Measurements from ENCODE around the gene HMCN1.

Gene HMCN1

DNA sequence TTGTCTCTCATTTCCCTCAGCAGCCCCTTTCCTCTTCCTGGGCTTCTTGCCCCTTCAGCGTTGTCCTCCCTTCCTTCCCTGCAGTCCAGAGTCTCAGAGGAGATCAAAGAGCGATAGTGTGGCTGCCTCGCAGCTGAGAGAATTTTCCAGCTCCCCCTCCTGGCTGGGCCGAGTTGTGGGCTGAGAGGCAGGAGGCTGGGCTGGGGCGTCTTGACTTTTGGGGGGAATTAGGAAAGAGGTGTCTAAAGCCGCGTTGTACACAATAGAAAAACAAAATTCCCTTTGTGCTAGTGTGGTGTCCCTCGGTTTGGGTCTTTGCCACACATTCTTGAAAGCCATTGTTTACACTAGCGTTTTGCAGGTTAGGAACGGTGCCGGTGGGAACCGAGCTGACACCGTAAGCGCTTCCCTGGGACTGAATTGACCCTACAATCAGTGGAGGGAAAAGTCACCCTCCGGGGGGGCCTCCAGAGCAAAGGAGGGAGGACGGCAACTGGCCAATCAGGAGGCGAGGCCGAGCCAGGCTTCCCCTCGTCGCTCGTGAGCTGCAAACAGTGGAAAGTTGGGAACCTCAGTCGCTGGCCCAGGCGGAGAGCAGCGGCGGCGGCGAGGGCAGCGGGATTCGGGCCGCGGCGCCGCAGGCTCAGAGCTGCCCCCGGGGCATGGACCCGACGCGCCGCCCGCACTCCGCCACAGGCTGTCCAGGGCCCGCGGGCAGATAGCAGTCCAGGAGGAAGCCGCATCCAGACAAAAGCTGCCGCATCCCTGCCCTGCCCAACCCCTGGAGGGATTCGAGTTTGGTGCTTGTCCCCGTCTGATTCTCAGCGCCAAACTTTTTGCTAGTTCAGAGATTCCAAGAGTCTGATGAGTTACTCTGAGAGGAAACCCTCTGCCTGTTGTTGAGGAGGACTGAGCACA is at the start of gene HMCN1:
Gene HMCN1, plus strand, starts transcription at position 574 of the 918 bp plus-strand sequence. CDS start 389 bp downstream, outside the sequence.
- FAIRE-seq = no peak

DNA sequence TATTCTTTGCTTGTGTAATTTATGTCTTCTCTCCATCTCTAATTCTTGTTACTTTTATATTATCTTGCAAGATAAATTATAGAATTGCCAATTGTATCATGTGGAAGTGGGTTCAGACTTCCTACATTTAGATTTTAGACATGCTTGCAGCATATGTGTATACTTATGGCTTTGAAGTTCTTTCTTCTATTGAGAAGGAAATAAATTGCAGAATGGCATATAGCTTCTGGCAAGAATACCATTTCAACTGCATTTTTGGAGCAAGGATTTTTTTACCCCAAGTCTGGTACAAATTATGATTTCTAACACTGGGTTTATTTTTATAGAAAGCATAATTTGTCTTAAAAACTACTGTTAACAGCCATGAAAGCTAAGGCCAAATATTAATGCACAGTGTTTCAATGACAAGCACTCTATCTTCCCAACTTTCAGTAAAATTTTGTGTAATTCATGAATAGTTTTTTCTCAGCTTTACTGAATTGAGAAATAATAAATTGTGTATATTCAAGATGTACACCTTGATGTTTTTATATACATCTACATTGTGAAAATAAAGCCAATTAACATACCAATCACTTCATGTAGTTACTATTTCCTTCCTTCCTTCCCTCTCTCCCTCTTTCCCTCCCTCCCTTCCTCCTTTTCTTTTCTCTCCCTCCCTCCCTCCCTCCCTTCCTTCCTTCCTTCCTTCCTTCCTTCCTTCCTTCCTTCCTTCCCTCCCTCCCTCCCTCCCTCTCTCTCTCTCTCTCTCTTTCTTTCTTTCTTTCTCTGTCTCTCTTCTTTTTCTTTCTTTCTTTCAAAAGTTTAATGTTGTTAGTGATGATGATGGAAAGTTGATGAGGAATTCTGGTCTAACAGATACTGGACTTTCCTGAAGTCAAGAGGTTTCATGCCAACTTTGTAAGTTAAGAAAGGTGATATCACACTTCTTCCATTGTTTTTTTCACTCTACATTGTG is 47.1 kb upstream of the HMCN1 start:
- FAIRE-seq = no peak

DNA sequence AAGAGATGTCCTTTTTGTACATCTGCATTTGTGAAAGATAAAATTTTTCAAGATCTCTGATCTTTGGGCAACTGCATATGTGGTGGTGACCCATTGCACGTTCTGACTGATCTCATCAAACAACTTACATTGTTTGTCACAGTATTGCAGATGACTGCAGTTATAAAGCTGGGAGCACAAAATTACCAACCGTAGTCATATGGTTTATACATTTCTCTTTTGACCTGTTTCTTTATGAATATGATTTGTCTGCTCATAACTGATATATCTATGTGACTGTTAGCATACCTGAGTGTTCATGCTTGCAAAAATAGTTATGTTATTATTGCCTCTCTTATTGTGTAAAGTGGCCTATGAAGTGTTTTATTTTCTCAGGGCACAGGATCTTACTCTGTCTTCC is 43.7 kb upstream of the HMCN1 start:
- no peak for FAIRE-seq

DNA sequence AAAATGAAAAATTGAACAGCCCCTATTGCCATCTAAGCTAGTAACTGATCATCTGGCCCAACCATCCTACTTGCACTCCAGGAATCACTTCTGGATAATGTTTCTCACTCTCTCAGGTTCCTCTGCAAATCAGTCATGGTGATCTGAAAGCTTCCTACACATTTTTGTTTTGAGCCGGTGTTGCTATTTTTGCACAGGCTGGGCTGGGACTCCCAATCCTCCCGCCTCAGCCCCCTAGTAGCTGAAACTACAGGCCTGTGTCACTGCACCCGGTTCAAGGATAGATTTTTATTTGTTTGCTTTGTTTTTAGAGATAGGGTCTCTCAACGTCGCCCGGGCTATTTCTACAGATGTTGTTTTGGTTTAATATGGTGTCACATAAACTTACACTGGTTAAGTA is 40.5 kb upstream of the HMCN1 start:
- FAIRE-seq = no peak

DNA sequence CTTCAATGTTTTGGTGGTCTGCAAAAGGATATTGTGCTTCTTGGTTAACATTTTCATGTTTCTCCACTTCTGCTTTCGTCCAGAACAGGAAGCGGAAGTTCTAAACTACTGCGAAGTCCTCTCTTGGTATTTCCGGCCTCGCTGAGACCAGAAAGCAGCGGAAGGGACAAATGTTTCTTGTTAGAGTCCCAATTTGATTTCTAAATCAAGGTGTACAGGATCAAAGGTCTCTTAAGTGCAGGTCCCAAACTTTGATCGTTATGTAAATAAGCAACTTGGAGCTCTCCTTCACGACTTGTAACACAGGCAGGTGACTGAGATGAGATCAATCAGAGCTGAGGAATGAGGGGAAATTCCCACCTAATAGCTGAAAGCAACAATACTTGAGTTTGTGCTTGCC is 40.1 kb upstream of the HMCN1 start:
- FAIRE-seq = no peak

DNA sequence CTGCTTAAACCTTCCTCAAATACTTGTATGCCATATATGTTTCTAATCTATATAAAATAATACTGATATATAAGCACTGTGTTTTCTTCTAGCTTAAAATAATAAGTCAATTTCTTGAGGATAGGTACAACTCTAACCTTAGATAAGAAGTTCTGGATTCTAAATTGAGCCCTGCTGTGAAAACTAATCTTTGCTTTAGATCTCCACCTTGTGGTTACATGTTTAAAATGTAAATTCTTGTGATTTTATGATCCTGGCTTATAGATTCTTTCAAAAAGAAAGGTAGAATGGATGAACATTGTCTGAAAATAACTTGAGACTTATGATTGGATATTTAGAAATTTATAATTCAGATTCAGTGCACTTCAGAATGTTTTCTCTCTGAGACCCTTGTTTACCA is 38.9 kb upstream of the HMCN1 start:
- FAIRE-seq = peak; percentile 77

DNA sequence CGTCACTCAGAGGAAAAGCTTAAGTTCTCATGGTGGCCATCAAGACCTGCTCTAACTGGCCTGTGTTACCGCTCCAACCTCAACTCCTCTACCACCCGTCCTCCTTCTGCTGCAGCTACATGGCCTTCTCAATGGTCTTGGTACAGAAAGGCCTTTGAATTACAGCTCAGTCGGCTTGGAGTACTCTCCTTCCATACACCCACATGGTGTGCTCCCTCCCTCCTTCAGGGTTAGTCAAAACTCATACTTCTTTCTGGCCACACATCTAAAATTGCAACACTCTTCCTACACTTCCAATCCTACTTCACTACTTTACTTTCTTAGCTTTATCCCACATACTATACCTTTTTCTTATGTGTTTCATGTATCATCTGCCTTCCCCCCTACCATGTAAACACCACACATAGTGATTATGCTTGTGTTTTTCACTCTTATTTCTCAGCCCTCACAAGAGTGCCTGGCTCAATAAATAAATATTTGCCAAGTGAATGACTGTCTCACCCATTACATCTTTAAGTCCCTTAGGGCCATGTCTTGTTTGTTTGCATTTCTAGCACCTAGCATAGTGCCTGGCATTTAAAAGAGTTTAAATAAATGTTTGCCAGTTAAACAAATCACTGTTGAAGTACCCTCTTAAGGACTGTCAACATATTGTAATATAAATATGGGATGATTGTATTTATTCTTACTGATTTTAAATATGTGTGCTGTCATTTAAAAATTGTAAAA is 37.6 kb upstream of the HMCN1 start:
- FAIRE-seq = no peak

DNA sequence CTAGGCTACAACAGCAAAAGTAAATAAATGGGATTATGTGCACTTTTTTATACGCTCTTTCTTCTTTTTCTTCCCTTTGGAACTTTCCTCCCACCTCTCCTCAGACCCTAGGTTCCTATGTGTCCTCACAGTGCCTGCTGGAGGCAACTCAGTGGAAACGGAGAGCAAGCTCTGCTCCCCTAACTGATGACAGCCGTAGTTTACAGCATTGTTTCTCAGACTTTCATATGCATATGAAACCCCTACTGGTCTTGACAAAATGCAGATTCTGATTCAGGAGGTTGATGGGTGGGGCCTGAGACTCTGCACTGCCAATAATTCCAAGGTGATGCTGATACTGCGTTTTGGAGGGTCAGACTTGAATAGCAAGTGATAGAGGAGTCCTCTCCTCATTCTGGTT is 34.3 kb upstream of the HMCN1 start:
- no peak for FAIRE-seq

DNA sequence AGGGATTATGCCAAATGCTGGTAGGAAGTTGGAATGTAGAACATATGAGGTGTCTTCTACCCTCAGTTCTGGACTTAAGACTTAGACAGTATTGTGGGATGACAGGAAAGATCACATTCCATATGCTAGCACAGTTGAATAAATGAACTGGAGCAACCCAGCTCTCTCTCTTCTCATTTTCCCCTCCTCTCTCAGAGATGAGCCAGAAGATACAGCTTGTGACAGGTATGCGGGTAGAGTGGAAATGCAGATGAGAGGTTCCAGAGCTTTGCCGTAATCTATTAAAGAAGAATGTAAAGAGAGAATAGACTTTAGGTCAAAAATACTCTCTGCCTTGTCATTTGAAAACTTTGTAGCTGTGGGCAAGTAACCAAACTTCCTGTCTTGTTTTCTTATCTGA is 32.5 kb upstream of the HMCN1 start:
- FAIRE-seq = no peak

DNA sequence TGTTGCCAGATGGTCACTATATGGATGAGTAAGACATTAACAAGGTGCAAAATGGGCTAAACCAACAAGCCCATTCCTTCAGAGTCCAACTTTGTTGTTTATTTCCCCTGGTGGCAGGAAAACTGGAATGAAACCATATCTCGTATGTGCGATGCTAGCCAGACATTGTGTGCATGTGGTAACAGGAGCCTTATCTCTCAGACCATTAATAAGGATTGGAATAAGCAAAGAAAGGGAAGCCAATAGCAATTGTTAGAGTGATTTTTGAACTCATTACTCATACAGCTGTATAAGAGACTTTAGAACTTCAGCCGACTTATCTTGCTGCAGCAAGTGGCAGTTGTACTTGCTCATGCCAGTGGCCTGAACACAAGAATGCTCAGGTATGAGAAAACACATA is 30.0 kb upstream of the HMCN1 start:
- no peak for FAIRE-seq

DNA sequence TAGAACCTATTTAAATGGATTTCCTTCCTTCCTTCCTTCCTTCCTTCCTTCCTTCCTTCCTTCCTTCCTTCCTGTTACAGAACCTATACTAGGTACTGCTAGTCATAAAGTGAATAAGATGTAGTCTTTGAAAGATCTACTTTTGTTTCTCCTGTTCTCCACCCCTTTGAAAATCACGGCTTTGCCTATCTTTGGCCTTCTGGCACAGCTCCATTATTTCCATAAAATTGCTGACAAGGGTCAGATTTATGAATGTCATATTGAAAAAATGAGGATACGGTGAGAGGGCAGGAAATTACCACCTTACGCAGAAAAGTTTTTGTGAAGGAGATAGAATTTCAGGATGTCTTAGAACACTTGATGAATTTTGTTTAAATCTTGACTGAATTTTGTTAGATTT is 18.1 kb upstream of the HMCN1 start:
- no peak for FAIRE-seq

DNA sequence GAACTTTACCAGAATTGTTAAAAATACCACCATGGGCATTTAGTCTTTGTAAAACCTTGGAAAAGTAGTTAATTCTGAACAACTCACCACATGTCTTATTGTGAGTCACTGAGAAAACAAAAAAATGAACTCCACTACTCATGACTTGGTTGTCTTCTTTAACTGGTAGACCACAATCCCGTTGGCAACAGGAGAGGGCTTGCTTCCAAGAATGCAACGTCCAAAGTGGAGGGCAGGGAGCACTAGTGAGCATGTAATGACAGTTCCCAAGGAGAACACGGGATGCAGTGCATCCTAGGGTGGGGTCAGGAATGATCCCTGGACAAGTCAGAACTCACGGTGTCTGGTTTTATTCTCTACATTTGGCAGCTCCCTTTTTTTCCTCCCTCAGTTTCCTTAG is 15.2 kb upstream of the HMCN1 start:
- no peak for FAIRE-seq

DNA sequence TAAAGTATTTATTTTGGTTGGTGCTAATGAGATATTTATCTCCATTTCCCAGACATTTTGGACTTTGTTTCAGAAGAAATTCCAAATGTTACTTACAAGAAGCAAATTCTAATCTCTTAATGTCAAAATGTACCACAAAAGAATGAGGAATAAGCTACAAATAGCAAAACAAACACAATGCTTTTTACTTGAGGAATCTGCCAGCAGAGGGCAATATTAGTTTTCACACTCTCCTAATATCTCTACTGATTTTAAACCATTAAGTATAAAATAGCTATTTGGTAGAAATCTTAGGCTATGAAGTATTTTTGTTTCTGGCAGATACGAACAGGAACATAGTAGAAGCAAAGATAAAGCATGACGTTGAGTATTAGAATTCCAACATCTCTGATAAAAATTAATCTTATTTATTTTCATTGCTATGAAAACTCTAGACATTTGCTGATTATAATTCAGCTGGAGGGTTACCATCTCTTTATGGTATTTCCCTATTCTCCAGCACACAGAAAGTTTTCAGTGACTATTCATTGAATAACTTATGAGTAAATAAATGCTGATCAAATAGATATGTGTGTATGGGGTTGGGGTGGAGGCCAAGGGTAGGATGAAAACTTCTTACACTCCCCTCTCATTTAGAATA is 13.4 kb upstream of the HMCN1 start:
- FAIRE-seq = peak; percentile 68

DNA sequence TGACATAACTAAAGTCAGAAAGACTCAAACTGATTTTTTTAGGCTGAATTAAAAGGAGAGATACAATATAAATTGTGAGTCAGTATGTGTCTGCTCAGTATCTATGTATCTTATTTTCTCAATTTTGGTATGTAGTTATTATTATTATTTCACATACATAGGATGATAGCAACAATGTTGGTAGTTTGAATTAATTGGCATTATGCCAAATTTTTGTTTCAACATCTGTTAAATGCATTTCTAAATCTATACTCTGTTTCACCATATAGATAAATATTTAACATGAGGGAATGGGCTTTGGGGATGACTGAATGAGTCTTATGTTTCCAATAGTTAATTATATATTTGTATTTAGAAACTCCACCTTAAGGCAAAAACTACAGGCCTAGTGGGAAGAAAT is 12.6 kb upstream of the HMCN1 start:
- FAIRE-seq = no peak

DNA sequence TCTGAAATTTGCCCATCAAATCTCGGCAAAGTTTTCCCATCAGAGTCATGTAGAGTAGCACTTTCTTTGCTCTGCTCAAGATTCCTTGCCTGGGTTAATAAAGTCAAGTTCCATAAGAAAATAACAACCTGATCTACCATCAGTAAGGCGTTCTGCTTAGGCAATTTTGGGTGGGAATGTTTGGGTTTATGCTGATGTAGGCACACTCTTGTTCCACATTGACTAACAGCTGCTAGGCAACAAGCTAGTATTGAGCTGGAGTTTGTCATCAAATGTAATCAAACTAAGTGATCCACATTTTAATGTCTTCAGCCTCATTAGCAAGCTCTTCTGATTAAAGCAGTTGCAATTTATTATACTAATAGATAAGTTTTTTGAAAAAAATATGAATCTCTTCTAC is 12.1 kb upstream of the HMCN1 start:
- FAIRE-seq = no peak

DNA sequence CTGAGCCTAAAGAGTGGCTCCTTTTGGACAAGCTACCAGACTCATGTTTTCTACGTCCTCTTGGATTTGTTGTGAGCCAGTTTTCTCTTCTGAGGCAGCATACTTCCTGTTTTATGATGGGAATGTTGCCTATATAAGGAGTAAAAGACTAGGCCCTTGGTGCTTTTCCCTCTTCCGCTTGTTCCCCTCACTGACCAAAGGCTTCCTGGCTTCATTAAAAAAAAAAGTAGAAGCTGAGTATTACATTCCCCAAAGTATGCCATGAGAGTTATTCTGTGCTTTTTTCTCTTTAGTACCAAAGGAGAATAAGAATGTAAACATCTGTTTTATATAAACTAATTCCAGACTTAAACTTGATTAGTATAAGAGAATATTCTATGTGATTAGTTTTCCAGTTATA is 6.5 kb upstream of the HMCN1 start:
- no peak for FAIRE-seq

DNA sequence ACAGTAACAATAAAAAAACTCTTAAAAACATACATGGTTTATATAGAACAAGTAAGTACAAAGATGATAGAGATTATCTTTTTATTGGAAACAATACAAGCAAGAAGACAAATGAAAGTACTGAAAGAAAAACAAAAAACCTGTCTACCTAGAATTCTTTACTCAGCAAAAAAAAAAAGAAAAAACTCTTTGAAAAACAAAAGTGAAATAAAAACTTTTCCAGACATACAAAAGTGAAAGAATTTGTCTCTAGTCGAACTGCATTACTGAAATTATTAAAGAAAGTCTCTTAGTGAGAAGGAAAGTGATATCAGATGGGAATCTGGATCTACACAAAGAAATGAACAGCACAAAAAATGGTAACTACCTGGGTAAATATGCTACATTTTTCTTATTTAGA is 2.7 kb upstream of the HMCN1 start:
- no peak for FAIRE-seq

DNA sequence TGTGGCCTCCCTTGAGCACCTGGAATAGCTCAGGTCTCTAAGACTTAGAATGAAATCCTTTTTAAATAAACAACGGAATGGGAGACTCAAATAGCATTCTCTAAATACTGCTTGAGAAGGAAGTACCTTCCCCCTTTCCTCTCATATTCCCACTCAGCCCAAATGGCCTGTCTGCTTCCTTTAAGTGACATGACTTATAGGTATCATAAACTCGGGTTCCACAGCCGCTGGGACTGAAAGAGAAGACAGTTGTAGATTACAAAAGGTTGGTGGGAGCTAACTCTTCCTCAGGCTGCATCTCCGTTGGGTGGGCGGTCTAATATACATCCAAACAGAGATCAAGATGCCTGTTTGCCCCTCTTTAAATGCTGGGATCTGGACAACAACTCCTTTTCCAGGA is 1.2 kb upstream of the HMCN1 start:
- FAIRE-seq = no peak

DNA sequence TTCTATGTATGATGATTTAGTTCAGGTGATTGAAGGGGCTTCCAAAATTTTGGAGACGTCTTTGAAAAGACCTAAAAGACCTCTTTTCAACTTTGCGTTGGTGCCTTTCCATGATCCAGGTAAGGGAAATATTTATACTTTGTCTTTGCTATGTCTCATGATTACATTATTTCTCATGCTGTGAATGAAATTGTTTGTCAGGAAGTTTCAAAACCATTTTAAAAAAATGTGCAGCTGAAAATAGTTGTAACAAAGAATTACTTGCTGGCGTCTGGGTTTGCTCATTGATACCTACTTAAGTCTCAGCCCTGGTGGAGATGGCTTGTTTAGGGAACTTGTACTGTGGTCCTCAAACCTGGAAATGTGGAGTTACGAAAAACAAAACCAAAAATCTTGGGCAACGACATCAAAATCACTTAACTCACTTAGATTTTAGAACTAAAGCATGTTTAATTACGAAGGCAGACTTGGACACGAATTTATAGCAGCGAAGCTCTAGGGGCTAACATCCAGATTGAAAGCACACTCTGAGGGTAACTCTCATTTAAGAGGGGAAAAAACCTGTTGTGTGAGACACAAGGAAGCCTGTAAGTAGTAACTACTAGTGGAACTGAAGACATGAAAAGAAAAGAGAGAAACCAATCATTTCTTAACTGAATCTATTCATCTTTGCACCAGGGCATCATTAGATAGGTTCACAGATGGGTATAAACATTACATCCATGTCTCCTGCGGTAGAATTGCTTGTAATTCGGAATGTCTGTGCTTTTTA is 924 bp downstream of the HMCN1 start:
- FAIRE-seq = no peak

DNA sequence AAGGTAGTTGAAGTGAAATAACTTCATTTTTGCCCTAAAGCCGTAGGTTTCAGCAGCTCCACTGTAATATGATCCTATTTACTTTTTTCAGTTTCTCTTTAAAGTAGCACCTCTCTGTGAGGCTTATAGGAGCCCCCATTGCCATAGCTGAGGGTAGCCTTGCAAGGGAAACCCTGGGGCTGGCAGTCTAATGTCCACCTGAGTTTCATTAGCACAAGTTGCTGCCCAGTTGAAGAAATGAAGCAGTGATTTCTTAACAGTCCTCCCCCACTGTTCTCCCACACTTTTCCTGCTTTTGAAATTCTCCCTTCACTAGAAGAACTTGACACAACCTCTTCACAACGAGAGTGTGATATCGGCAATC is 1.5 kb downstream of the HMCN1 start:
- no peak for FAIRE-seq

DNA sequence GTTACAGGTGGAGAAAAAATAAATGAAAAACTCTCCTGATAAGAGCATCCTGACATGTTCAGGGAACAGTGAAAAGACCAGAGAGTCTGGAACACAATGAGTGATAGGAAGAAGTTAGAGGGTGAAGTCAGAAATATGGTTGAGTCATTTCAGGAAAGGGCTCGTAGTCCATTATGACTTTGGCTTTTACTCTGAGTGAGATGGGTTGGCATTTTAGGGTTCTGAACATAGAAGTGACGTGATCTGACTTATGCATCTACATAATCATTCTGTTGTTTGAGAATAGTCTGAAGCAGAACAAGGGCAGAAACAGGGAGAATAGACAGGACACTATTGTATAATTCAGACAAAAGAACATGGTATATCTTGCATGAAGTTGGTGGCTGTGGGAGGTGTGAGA is 5.8 kb downstream of the HMCN1 start:
- no peak for FAIRE-seq

DNA sequence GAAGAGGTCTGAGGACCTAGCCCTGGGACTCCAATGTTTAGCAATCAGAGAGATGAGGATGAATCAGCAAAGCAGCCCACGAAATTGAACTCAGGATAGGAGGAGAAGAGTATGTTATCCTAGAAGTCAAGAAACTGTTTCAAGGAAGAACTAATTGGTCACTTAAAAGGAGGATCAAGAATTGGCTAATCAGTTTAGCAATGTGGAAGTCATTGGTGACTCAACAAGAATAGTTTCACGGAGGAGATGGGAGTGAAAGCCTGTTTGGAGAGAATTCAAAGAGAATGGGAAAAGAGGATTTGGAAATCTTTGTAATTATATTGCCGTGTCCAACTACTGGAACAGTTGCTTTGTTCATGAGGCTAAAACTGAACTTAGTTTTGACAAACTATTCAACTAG is 7.4 kb downstream of the HMCN1 start:
- no peak for FAIRE-seq

Data from A204.1 (cell line).